WERI-Rb-1 (cell line): ENCODE measurements around the gene MAP3K2.

Experiments
- DNase-seq: peaks from one replicate; pipeline ENCODE4 v3.0.0-alpha.2; 2020
- H3K27ac ChIP-seq: fragments of 250-450 bp; sonication (Bioruptor Pico); 2 replicates; pipeline ENCODE4 v1.5.1; 2020; ENCODE audit warnings: mild to moderate bottlenecking, moderate library complexity
- H3K27me3 ChIP-seq: fragments of 250-450 bp; sonication (Bioruptor Pico); 2 replicates; pipeline ENCODE4 v1.5.1; 2021; ENCODE audit warnings: mild to moderate bottlenecking, low read depth, moderate library complexity; ENCODE audit not compliant: insufficient read depth, severe bottlenecking
- H3K36me3 ChIP-seq: fragments of 250-450 bp; sonication (Bioruptor Pico); 2 replicates; pipeline ENCODE4 v1.5.1; 2020; ENCODE audit warnings: mild to moderate bottlenecking, moderate library complexity
- H3K4me3 ChIP-seq: 2 replicates; pipeline ENCODE4 v1.5.1; 2011; ENCODE audit warnings: low read depth, mild to moderate bottlenecking, control low read depth, low read length
- H3K9me3 ChIP-seq: fragments of 250-450 bp; sonication (Bioruptor Pico); 2 replicates; pipeline ENCODE4 v1.5.1; 2021; ENCODE audit warnings: mild to moderate bottlenecking, moderate library complexity; ENCODE audit not compliant: severe bottlenecking
- CTCF ChIP-seq: IDR thresholded peaks from 2 replicates; pipeline ENCODE4 v1.5.1; 2011; ENCODE audit warnings: low read depth, mild to moderate bottlenecking, control low read depth, inconsistent platforms, low read length

MAP3K2 gene

GRCh38 chr2:127421871-127422558 is 34.2 kb upstream of the MAP3K2 start:
- H3K36me3 ChIP-seq: no peaks in the 10 kb centered on the region
- H3K27me3 ChIP-seq: peaks cover 3% of the 10 kb centered on the region
- DNase-seq: no peak
- no peak for TF ChIP-seq CTCF
- H3K27ac ChIP-seq: no peak overlapping the region
- no peak overlapping the region for H3K4me3 ChIP-seq
- H3K9me3 ChIP-seq: no peaks in the 10 kb centered on the region

- TF ChIP-seq CTCF: no peak
- H3K4me3 ChIP-seq: no peak overlapping the region
- H3K36me3 ChIP-seq: no peaks in the 10 kb centered on the region
- no peak overlapping the region for H3K27ac ChIP-seq
- no peak for DNase-seq
- H3K9me3 ChIP-seq: no peaks in the 10 kb centered on the region
- H3K27me3 ChIP-seq: peaks cover 9% of the 10 kb centered on the region
Measured at GRCh38 chr2:127421116-127421800, 33.5 kb upstream of the MAP3K2 start.

- DNase-seq: no peak
- TF ChIP-seq CTCF: no peak
- no peak overlapping the region for H3K27ac ChIP-seq
- H3K36me3 ChIP-seq: no peaks in the 10 kb centered on the region
- H3K9me3 ChIP-seq: no peaks in the 10 kb centered on the region
- no peak overlapping the region for H3K4me3 ChIP-seq
- peaks cover 10% of the 10 kb centered on the region for H3K27me3 ChIP-seq
Measured at GRCh38 chr2:127420039-127420864, 32.5 kb upstream of the MAP3K2 start.

GRCh38 chr2:127419448-127420038 is 31.8 kb upstream of the MAP3K2 start:
- TF ChIP-seq CTCF: no peak
- Histone ChIP-seq H3K27ac (no peak overlapping the region), H3K9me3 (no peaks in the 10 kb centered on the region), H3K27me3 (peaks cover 10% of the 10 kb centered on the region), H3K4me3 (no peak overlapping the region), H3K36me3 (no peaks in the 10 kb centered on the region)
- DNase-seq: no peak

- H3K27ac ChIP-seq: no peak overlapping the region
- TF ChIP-seq CTCF: no peak
- no peaks in the 10 kb centered on the region for H3K36me3 ChIP-seq
- H3K27me3 ChIP-seq: peaks cover 10% of the 10 kb centered on the region
- H3K4me3 ChIP-seq: no peak overlapping the region
- no peak for DNase-seq
- no peaks in the 10 kb centered on the region for H3K9me3 ChIP-seq
Measured at GRCh38 chr2:127419112-127419430, 31.3 kb upstream of the MAP3K2 start.
